T-helper 1 cell treated with Interleukin-12 subunit alpha and Interleukin-12 subunit beta and Interleukin-4 antibody, amounts not matched to agents 30 μg/mL and 1 μg/mL, for 36 hours (primary cell): ENCODE results near the gene ZNF711.
"Not testable (repeated sequence)": the region's sequence is repeated elsewhere in the genome, so short reads cannot be mapped to it uniquely, and the experiment has no call there.

Experiments used
- H3K27ac Mint-ChIP-seq: one replicate; pipeline ENCODE4 v1.8.0; 2021; ENCODE audit warnings: mild to moderate bottlenecking, mixed read lengths
- H3K27me3 Mint-ChIP-seq: one replicate; pipeline ENCODE4 v1.8.0; 2021; ENCODE audit warnings: low read depth, mixed read lengths
- H3K36me3 Mint-ChIP-seq: one replicate; pipeline ENCODE4 v1.8.0; 2021; ENCODE audit warnings: low read depth, mixed read lengths
- H3K4me1 Mint-ChIP-seq: one replicate; pipeline ENCODE4 v1.8.0; 2021; ENCODE audit warnings: low read depth, mixed read lengths
- H3K4me3 Mint-ChIP-seq: one replicate; pipeline ENCODE4 v1.8.0; 2021; ENCODE audit warnings: mild to moderate bottlenecking, moderate library complexity, mixed read lengths
- H3K9me3 Mint-ChIP-seq: one replicate; pipeline ENCODE4 v1.8.0; 2021; ENCODE audit warnings: mixed read lengths

ZNF711 gene

DNA sequence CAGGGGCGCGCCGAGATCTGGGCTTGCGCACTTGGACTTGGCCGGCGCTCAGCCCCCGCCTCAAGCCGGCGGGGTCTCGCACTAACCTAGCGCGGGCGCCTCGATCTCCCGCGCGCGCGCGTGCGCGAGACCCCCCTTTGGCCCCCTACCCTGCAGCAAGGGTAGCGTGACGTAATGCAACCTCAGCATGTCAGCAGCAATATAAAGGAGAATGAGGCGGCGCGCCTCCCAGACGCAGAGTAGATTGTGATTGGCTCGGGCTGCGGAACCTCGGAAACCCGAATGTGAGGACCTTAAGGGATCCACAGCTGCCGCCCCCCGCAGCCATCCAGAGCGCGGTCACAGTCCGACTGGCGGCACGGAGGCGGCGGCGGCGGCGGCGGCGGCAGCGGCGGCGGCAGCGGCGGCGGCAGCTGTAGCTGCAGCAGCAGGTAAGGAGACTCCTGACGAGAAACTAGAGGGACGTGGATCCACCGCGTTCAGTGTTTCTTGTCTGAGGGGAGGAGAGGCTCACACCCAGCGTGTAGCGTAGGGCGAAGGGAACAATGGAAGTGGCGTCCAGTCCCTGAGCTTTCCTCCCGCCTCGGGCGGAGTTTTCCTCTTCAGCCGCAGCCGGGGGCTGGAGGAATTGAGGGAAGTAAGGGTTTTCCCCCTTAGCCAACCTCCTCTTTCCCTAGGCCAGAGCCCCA, at the start of gene ZNF711, which contains the start of gene SATL1:
TSS of gene ZNF711 (plus strand) at position 231 of the 689 bp plus-strand sequence. CDS start 3,582 bp downstream, outside the sequence.
TSS of gene SATL1 (minus strand) at position 19 of the 689 bp plus-strand sequence. CDS start 134,811 bp downstream, outside the sequence.
- H3K9me3 Mint-ChIP-seq: no peaks in the 10 kb centered on the region
- peak within 1 kb of the TSS; percentile 89 for H3K4me3 Mint-ChIP-seq
- H3K27me3 Mint-ChIP-seq: peaks cover 31% of the 10 kb centered on the region
- H3K27ac Mint-ChIP-seq: peak within 1 kb of the TSS; percentile 74
- H3K36me3 Mint-ChIP-seq: no peaks in the 10 kb centered on the region
- peaks cover 8% of the 10 kb centered on the region for H3K4me1 Mint-ChIP-seq

DNA sequence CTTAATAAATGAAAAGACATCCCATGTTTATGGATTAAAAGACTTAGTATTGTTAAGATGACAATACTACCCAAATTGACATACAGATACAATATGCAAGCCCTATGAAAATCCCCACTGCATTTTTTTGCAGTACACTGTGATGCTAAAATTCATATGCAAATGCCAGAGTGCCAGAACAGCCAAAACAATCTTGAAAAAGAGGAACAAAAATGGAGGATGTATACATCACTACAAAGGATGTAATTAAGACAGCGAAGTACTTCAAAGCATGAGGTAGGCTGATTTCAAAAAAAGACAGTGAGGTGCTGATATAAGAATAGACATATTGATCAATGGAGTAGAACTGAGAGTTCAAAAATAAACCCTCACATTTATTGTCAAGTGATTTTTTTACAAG, 47.5 kb upstream of the ZNF711 start:
- Mint-ChIP-seq H3K36me3 (no peaks in the 10 kb centered on the region), H3K27me3 (no peaks in the 10 kb centered on the region), H3K4me1 (no peaks in the 10 kb centered on the region), H3K9me3 (peaks cover 5% of the 10 kb centered on the region), H3K27ac (no peak overlapping the region), H3K4me3 (no peak overlapping the region)

DNA sequence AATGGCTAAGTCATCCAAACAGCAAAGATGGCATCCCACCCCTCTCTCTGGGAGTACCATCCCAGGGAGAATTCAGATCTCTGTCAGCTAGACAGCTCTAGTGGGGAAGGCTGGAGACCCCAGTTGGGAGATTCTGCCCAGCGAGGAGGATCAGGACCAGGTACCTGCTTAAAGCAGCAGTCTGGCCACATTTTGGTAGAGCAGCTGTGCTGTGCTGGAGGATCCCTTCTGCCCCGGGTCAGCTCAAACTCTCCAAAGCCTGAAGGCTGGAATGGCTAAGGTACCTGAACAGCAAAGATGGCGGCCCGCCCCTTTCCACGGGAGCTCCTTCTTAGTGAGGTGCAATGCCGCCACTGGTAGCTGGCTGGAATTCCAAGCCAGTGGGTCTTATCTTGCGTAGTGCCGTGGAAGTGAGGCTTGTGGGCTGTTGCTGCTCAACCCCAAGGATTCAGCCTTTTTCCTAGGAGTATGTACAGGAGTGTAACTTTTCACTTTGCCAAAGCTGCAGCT, 40.3 kb upstream of the ZNF711 start:
- Mint-ChIP-seq H3K4me1 (no peaks in the 10 kb centered on the region), H3K4me3 (no peak overlapping the region), H3K27ac (no peak overlapping the region), H3K27me3 (no peaks in the 10 kb centered on the region), H3K36me3 (no peaks in the 10 kb centered on the region), H3K9me3 (no peaks in the 10 kb centered on the region)

DNA sequence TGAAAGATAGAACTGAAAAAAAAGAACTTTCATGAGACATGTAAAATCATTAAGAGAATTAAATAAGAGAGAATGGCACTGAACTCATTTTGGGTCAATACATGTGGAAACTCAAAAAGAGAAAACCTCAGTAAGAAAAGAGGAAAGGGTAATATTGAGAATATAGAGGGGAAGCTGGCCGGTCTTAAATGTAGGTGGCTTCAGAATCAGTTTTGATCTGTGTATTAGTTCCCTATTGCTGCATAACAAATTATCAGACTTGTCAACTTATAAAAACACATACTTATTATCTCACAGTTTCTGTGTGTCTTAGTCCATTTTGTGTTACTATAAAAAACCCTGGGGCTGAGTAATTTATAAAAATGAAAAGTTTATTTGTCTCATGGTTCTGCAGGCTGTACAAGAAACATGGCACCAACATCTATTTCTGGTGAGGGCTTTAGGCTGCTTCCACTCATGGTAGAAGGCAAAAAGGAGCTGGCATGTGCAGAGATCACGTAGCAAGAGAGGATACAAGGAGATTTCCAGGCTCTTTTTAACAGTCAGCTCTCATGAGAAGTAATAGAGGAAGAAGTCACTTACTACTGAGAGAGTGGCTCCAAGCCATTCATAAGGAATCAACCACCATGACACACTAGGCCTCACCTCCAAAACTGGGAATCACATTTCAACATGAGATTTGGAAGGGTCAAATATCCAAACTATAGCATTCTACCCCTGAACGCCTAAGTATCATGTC, 29.8 kb upstream of the ZNF711 start:
- H3K4me3 Mint-ChIP-seq: no peak overlapping the region
- no peaks in the 10 kb centered on the region for H3K27me3 Mint-ChIP-seq
- no peaks in the 10 kb centered on the region for H3K4me1 Mint-ChIP-seq
- no peak overlapping the region for H3K27ac Mint-ChIP-seq
- H3K9me3 Mint-ChIP-seq: peaks cover 6% of the 10 kb centered on the region
- H3K36me3 Mint-ChIP-seq: no peaks in the 10 kb centered on the region

DNA sequence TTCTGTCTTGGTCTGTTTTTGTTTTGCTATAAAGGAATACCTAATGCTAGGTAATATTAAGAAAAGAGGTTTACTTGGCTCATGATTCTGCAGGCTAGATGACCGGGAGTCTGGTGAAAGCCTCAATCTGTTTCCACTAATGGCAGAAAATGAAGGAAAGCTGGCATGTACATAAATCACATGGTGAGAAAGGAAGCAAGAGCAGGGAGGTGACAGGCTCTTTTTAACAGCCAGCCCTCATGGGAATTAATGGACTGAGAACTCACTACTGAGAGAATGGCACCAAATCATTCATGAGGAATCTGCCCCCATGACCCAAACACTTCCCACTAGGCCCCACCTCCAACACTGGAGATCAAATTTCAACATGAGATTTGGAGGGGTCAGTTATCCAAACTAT, 27.8 kb upstream of the ZNF711 start:
- no peaks in the 10 kb centered on the region for H3K4me1 Mint-ChIP-seq
- H3K4me3 Mint-ChIP-seq: no peak overlapping the region
- H3K36me3 Mint-ChIP-seq: no peaks in the 10 kb centered on the region
- H3K27ac Mint-ChIP-seq: no peak overlapping the region
- H3K27me3 Mint-ChIP-seq: no peaks in the 10 kb centered on the region
- H3K9me3 Mint-ChIP-seq: no peaks in the 10 kb centered on the region

DNA sequence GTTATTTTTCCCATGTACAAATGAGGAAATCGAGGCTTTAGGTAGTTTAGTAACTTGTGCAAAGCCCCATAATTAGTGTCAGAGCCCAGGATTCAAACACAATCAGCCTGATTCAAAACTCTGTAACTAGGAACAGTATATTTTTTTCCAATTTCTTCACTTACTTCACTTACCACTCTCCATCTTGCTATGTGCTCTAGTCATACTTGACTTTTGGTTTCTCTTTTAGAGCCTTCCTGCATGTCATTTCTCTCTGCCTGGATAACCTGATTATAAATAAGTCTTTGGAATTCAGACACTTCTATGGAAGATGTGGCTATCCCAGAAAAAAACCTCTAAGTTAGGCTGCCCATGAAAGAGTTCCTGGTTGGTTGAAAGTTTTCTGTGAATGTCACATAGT, 22.4 kb upstream of the ZNF711 start:
- no peaks in the 10 kb centered on the region for H3K27me3 Mint-ChIP-seq
- no peak overlapping the region for H3K4me3 Mint-ChIP-seq
- no peaks in the 10 kb centered on the region for H3K36me3 Mint-ChIP-seq
- H3K4me1 Mint-ChIP-seq: no peaks in the 10 kb centered on the region
- no peak overlapping the region for H3K27ac Mint-ChIP-seq
- H3K9me3 Mint-ChIP-seq: no peaks in the 10 kb centered on the region

DNA sequence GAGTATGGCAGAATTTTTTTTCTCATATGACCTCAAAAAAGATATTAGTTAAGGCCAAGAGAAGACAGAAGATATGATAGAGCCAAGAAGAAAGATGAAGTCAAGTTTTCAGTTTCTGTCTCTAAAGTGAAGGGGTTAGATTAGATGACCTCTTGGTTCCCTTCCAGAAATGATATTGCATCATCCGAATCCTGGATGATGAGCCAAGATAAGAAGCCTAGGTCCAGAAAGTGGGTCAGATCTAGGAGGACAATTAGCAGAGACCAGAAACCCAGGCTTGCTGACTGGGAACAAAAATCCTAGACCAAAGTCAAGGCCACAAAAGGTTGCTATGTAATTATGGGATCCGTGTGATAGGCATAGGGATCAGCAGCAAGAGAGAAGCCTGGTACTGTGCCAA, 20.4 kb upstream of the ZNF711 start:
- H3K4me1 Mint-ChIP-seq: no peaks in the 10 kb centered on the region
- no peak overlapping the region for H3K4me3 Mint-ChIP-seq
- no peaks in the 10 kb centered on the region for H3K27me3 Mint-ChIP-seq
- H3K36me3 Mint-ChIP-seq: no peaks in the 10 kb centered on the region
- H3K27ac Mint-ChIP-seq: no peak overlapping the region
- H3K9me3 Mint-ChIP-seq: no peaks in the 10 kb centered on the region

DNA sequence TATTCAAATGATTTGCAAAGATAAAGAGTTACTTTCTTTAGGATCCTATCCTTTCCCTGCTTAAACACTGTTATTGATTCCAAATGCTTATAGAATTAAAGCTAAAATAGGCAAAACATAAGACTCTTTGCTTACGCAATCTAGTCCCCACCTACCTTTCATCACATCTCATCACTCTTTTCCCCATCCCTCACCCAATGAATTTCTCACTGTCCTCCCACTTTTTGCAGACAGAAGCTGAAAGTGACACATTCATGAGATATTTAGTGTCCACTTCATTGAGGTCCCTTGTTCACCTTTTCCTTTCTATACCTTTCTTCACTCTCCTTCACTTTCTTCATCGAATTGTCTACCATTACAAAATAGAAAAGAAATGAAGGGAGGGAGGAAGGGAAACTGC, 636 bp upstream of the ZNF711 start:
- no peaks in the 10 kb centered on the region for H3K9me3 Mint-ChIP-seq
- peaks cover 31% of the 10 kb centered on the region for H3K27me3 Mint-ChIP-seq
- H3K4me3 Mint-ChIP-seq: no peak overlapping the region
- H3K4me1 Mint-ChIP-seq: peaks cover 8% of the 10 kb centered on the region
- no peak overlapping the region for H3K27ac Mint-ChIP-seq
- H3K36me3 Mint-ChIP-seq: no peaks in the 10 kb centered on the region

DNA sequence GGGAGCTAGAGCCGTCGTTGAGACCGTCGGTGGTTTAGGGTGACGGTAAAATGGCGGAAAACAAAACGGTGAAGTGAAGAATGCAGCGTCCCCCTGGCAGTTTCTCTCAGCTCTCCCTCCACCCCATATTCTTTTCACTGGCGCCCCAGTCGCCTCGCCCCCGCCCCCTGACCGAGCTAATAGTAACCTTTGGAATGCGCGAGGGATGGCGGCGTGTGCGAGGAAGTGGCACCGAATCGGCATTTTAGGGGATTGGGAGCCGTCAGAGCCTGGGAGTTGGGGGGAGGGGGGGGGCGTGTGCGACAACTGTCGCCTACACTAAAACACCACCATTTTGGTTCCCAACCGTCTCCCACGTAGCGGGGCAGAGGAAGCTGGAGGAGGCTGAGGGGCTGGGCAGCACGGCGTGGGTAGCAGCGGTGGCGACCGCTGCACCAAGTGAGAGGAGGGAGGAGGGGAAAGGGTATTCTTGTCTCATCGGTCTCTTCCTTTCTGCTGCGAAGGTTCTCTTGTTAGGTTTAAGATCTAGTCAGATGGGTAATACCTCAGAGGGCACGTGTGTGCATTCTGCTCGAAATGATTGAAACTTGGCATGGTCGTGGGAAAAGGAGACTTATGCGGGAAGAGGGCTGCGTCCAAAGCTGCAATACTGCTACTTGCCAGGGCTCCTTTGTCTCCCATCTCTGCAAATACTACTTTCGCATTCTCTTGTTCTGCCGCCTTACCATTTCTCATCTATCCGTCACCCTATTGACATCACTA, 840 bp downstream of the ZNF711 start:
- Mint-ChIP-seq H3K27ac (peak overlapping the region; percentile 74), H3K4me3 (peak overlapping the region; percentile 89), H3K36me3 (no peaks in the 10 kb centered on the region), H3K4me1 (peaks cover 8% of the 10 kb centered on the region), H3K27me3 (peaks cover 31% of the 10 kb centered on the region), H3K9me3 (no peaks in the 10 kb centered on the region)

DNA sequence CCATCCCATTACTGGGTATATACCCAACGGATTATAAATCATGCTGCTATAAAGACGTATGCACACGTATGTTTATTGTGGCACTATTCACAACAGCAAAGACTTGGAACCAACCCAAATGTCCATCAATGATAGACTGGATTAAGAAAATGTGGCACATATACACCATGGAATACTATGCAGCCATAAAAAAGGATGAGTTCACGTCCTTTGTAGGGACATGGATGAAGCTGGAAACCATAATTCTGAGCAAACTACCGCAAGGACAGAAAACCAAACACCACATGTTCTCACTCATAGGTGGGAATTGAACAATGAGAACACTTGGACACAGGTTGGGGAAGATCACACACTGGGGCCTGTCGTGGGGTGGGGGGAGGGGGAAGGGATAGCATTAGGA, 41.5 kb downstream of the ZNF711 start:
- not testable (repeated sequence) for H3K4me3 Mint-ChIP-seq, H3K36me3 Mint-ChIP-seq, H3K27ac Mint-ChIP-seq, H3K4me1 Mint-ChIP-seq, H3K27me3 Mint-ChIP-seq, H3K9me3 Mint-ChIP-seq

DNA sequence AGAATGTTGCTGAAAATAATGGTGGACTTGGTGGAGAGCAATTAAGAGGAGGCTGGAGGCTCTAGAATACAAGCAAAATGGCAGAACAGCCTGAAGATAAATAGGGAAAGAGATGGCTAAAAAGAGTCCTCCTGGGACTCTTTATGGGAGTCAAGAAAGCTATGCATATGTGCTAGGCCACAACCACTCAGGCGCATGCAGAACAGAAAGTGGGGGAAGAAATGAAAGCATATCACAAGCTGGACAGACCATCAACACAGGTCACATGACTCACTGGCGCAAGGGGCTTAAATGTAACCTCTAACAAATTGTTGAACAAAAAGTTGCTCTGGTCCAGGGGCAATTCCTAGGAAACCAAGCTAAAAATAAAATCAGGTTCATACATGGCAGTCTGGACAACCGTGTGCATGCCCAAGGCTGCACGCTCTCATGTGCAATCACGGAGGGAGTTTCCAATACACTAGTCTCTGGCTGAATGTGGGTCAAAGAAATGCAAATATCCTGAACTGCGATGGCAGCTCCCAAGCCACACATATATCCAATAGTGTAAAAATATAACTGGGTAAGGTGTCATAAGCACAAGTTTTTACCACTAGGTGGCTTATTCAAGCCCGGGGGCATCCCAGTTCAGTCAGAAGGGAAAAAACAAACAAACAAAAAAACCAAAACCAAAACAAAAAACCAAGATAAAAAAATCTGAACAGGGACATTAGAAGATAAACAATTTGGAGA, 45.4 kb downstream of the ZNF711 start:
- peaks cover 15% of the 10 kb centered on the region for H3K9me3 Mint-ChIP-seq
- no peaks in the 10 kb centered on the region for H3K27me3 Mint-ChIP-seq
- no peak overlapping the region for H3K4me3 Mint-ChIP-seq
- H3K36me3 Mint-ChIP-seq: no peaks in the 10 kb centered on the region
- no peaks in the 10 kb centered on the region for H3K4me1 Mint-ChIP-seq
- H3K27ac Mint-ChIP-seq: no peak overlapping the region

DNA sequence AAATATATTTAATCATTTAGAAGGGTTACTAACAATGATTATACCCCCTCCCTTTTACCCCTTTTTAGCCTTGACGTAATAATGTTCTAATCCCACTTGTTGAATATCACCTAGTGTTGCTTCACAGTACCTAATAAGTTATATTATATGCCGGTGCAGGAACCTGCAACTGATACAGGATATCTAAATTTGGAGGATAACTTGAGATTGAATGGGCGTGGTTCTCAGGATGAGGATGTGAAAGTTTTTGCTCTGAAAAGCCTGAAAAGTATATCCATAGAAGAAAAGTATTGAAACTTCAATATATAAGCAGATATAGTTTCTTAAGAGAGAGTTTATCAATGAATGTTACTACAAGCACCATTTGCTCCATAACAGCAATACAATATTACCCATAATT, 59.8 kb downstream of the ZNF711 start:
- Mint-ChIP-seq H3K4me3 (no peak overlapping the region), H3K4me1 (no peaks in the 10 kb centered on the region), H3K9me3 (no peaks in the 10 kb centered on the region), H3K36me3 (no peaks in the 10 kb centered on the region), H3K27ac (no peak overlapping the region), H3K27me3 (no peaks in the 10 kb centered on the region)

DNA sequence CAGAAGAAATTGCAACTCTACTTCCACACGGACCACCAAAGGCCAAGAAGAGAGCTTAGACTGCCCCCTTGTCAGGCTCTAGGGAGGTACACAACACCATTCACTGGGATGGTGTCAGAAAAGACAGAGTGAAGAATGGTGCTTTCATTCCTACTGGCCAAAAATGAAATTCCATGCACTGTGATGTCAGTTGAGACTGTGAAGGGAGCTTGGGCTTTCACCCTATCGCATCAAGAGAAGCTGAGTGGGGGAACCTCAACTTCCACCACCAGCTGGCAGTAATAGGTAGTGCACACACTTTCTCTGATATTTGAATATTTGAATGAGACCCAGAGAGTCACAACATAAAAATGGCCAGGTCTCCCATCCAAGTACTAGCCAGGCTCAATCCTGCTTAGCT, 65.9 kb downstream of the ZNF711 start:
- no peaks in the 10 kb centered on the region for H3K4me1 Mint-ChIP-seq
- H3K27me3 Mint-ChIP-seq: no peaks in the 10 kb centered on the region
- H3K27ac Mint-ChIP-seq: no peak overlapping the region
- H3K4me3 Mint-ChIP-seq: no peak overlapping the region
- H3K9me3 Mint-ChIP-seq: no peaks in the 10 kb centered on the region
- H3K36me3 Mint-ChIP-seq: no peaks in the 10 kb centered on the region

DNA sequence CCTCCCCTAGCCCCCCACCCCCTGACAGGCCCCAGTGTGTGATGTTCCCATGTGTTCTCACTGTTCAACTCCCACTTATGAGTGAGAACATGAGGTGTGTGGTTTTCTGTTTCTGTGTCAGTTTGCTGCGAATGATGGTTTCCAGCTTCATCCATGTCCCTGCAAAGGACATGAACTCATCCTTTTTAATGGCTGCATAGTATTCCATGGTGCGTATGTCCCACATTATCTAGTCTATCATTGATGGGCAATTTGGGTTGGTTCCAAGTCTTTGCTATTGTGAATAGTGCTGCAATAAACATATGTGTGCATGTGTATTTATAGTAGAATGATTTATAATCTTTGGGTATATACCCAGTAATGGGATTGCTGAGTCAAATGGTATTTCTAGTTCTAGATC, 67.6 kb downstream of the ZNF711 start:
- H3K4me3 Mint-ChIP-seq, H3K4me1 Mint-ChIP-seq, H3K9me3 Mint-ChIP-seq, H3K27me3 Mint-ChIP-seq, H3K27ac Mint-ChIP-seq, H3K36me3 Mint-ChIP-seq: not testable (repeated sequence)
